Astrocyte of the spinal cord (primary cell): ENCODE data around the gene POLR3B.

Experiments used
- DNase-seq: peaks from one replicate; pipeline ENCODE4 v3.0.0; 2011; ENCODE audit warnings: low read depth, low spot score
- H3K4me3 ChIP-seq: 2 replicates; pipeline ENCODE4 v1.5.1; 2011; ENCODE audit warnings: low read depth, mild to moderate bottlenecking, low read length, moderate library complexity
- CTCF ChIP-seq: IDR thresholded peaks from 2 replicates; pipeline ENCODE4 v1.5.1; 2012; ENCODE audit warnings: low read depth, mild to moderate bottlenecking, low read length, inconsistent platforms
- in situ Hi-C: cut with HindIII; loops from 2 replicates; pipeline ENCODE4 v1.10.0; 2017; ENCODE audit warnings: low sequenced_read_pairs

Gene POLR3B

GRCh38 chr12:106506691-106507090, 149.1 kb downstream of the POLR3B start:
- in situ Hi-C loops, result no loop called here
- no peak overlapping the region for H3K4me3 ChIP-seq
- no peak for DNase-seq
- no peak for TF ChIP-seq CTCF

DNA sequence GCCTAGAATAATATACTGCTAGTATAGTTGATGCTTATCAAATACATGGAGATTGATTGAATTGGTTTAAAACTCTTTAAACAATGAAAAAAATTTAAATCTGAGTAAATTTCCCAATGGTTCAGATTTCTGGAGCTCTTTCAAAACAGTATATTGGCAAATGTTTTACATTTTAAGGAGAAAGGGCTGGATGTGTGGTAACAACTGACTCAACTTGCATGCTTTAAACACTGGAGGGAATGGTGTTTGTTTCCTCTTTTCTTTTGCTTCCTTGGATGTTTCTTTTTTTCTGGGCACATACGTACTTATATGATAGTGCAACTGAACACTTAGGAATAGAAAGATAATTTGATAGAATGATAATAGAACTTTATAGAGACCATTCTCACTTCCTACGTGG, 151.4 kb downstream of the POLR3B start:
- DNase-seq, result no peak
- no peak for TF ChIP-seq CTCF
- H3K4me3 ChIP-seq, result no peak overlapping the region
- in situ Hi-C loops, result no loop called here

DNA sequence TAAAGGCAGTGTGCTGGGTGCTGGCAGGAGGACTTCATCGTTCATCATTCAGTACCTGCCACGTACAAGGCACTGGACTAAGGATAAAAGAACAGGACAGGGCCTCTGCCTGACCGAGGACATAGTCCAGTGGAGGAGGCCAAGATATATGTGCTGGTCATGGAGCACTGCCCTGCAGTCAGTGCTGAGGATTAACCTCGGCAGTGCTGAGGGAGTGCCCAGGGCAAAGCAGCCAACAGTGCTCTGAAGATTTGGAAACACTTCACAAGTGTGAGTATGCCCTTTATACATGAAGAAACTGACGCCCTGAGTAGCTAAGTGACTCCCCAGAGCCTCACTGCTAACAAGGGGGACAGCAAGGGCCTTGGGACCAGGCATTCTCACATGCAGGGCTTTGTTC, 153.8 kb downstream of the POLR3B start:
- in situ Hi-C loops, result no loop called here
- H3K4me3 ChIP-seq, result no peak overlapping the region
- TF ChIP-seq CTCF, result no peak
- DNase-seq, result no peak

- TF ChIP-seq CTCF, result no peak
- no peak for DNase-seq
- no peak overlapping the region for H3K4me3 ChIP-seq
- in situ Hi-C loops, result no loop called here
Measured at GRCh38 chr12:106517314-106517713, 159.8 kb downstream of the POLR3B start.

- no peak for DNase-seq
- TF ChIP-seq CTCF, result no peak
- in situ Hi-C loops, result no loop called here
- H3K4me3 ChIP-seq, result no peak overlapping the region
Measured at GRCh38 chr12:106519607-106520021, 162.1 kb downstream of the POLR3B start.

DNA sequence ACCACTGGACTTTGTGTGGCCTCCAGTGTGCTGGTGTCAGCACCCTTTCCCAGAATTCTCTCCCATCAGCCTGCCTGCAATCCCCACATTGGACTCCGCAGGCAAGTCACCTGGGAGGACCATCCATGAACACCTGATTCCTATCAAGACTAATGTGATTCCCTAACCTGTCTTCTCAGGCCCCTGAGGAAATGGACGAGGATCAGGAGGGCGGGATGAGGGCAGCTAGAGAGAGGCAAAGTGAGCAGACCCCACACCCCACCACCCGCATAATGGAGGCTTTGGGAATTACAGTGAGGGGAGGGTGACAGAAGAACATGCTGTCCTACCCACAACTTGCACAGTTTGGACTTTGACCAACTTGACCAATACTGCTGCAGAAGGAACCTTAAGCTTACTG, 164.4 kb downstream of the POLR3B start:
- no peak for TF ChIP-seq CTCF
- in situ Hi-C loops, result no loop called here
- H3K4me3 ChIP-seq, result no peak overlapping the region
- DNase-seq, result no peak

DNA sequence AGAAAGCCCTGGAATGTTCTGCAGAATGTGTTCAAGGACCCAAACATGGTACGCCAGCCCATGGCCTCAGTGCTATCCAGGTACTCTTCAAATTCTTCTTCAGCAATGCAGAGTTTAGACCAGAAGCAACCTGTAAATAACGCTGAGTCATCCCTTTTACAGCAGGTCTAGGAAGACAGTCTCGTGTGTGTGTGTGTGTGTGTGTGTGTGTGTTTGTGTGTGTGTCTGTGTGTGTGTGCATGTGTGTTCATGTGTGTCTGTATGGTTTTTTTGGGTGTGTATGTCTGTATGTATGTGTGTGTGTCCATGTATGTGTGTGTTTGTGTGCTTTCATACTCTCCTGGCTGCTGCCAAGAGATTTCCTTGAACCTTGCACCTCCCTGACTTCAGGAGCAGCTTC, 165.2 kb downstream of the POLR3B start:
- no peak overlapping the region for H3K4me3 ChIP-seq
- no peak for TF ChIP-seq CTCF
- in situ Hi-C loops, result no loop called here
- DNase-seq, result no peak
